GM19452 (cell line): ENCODE data around the gene EXT2.

Experiments
- ATAC-seq: cut with Tn5 transposase; IDR thresholded peaks from one replicate; pipeline ENCODE4 v1.9.1; 2021; ENCODE audit not compliant: unreplicated experiment

Gene EXT2

GRCh38 chr11:44095506-44096359 is at the start of gene EXT2:
Gene EXT2 (plus strand): TSS chr11:44095678. CDS start chr11:44107713, 12,035 bp downstream.
- ATAC-seq = peak; percentile 96

DNA sequence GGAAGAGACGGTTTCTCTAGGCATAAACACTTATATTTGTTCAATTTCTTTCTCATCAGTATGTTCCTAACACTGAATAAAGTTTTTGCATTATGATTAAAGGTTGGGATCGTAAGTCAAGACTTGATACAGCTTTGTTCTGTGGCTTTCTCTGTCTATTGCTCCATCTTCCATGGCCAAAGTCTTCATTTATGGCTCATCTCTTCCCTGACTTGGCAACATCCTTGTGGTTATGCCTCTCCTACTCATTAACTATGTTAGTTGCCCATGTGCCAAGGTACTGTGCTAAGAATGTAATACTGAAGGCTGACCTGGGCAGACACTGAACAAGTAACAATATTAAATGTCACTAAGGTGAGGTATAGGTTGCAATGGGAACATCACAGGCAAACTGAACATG is 49.3 kb upstream of the EXT2 start:
- no peak for ATAC-seq

DNA sequence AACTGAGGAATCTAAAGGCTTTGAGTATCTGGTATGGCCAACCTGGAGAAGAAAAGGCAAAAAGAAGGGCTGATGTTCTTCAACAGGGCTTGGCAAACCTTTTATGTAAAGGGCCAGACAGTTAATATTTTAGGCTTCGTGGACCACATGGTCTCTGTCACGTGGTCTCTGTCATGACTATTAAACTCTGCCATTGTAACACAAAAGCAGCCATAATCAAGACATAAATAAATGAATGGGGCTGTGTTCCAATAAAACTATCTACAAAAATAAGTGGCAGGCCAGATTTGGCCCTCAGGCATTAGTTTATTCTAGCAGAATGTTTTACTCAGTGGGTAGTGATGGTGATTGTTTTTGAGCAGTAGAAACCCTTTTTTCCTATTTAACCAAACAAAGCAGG is 48.2 kb upstream of the EXT2 start:
- ATAC-seq = no peak

GRCh38 chr11:44047931-44048431 is 47.5 kb upstream of the EXT2 start, which contains the start of gene ACCSL:
Gene ACCSL (plus strand): TSS chr11:44047981. CDS start chr11:44048037, 56 bp downstream.
- ATAC-seq = no peak

DNA sequence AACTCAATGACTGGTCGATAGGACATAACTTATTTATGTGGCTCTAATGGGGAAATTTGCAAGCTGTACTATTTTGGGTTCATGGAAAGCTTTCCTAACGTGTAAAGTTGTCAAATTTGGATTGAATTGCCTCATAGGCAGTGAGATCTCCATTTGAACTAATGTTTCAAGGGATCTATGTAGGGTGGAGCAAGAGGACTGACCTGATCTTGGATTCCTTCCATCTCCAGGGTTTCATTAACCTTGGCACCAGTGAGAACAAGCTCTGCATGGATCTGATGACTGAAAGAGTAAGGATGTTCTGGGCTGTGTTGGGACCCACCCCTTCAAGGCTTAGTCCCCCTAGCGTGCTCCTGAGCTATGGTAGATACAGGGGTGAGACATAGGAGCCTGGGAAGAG is 45.6 kb upstream of the EXT2 start:
- no peak for ATAC-seq

- ATAC-seq = no peak
Observed at GRCh38 chr11:44051171-44051570, 44.3 kb upstream of the EXT2 start.

GRCh38 chr11:44057340-44057739 is 38.1 kb upstream of the EXT2 start:
- ATAC-seq = no peak

- ATAC-seq = no peak
Observed at GRCh38 chr11:44058275-44058674, 37.2 kb upstream of the EXT2 start.

DNA sequence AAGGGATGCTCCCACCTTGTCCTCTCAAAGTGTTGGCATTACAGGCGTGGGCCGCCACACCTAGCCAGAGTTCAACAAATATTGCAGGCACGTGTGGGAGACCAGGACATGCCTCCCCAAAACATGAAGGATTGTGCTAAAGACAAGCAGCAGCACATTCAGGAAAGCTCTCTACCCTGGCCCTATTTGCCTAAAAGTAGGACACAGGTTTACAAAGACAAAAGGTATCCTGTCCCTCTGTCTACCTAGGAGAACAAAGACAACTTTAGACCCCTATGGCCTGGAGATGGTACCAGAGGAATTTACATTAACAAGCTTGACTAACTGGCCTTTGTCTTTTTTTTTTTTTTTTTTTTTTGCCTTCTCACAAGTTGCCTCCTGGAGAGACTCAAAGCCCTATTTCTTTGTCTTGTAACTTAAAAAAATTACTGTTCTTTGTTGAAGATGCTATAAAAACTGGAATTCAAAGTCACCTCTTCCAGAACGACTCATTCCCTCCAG is 30.3 kb upstream of the EXT2 start:
- no peak for ATAC-seq

DNA sequence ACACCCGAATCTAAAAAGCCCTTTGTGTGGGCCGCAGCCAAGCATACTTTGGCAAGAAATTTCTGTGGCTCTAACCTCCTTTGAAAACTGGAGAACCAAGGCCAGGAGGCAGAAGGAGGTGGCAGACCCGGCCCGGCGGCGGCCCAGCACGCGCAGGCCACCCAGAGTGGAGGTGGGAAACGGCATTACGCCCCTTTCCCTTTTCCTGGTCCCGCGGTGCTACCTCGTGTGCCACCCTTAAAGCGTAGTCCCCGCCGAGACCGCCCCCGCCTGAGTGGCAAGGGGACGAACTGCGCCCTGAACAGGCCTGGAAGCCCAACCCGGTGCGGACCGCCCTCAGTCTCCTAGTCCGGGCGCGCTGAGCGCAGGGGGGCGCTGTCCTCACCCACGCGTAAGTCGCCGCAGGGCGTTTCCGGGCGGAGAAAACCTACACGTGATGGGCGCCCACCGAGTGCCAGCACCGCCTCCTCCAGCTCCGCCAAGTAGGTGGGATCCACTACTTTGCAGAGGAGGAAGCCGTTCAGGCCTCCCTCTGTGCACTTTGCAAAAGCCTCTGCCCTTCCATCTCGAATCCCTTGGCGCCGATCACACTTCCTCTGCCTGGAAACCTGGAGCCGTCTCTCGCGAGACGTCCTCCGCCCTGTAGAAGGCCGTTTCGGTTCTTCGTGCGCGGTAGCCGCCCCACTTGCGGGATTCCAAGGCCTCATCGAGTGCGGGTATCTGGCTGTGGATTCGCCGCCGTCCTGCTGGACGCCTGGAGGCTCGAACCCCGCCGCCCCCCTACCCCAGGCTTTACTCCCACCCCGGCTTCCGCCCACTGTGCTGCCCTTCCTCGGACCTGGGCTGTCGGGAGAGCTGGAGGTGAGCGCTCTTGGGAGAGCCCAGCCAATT is 29.4 kb upstream of the EXT2 start, which contains the start of gene ACCS:
Gene ACCS (plus strand): TSS at position 430 of the 891 bp plus-strand sequence. CDS start 1,358 bp downstream, outside the sequence.
- peak; percentile 98 for ATAC-seq

- ATAC-seq = no peak
Observed at GRCh38 chr11:44066732-44067141, 28.7 kb upstream of the EXT2 start.

- ATAC-seq = no peak
Observed at GRCh38 chr11:44067266-44067665, 28.2 kb upstream of the EXT2 start.

GRCh38 chr11:44068180-44068579 is 27.3 kb upstream of the EXT2 start:
- ATAC-seq = no peak

GRCh38 chr11:44071157-44071556 is 24.3 kb upstream of the EXT2 start:
- no peak for ATAC-seq

GRCh38 chr11:44072757-44073658 is 22.5 kb upstream of the EXT2 start:
- no peak for ATAC-seq

- no peak for ATAC-seq
Observed at GRCh38 chr11:44078794-44079193, 16.7 kb upstream of the EXT2 start.

DNA sequence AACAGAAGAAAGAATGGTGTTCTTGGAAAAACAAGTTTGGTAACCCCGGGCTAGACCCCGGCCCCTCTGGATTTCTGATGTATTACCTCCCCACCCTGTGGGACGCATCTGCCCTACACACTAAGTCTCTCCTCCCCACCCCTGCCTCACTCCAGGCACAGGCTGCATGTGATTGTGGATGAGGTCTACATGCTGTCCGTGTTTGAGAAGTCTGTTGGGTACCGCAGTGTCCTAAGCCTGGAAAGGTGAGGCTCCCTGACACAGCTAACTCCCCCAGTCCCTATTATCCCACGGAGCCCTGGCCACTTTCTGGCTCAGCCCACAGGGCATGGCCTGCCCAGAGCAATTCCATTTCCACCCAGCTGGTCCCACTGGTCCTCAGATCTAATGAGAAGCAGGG is 16.1 kb upstream of the EXT2 start:
- no peak for ATAC-seq

DNA sequence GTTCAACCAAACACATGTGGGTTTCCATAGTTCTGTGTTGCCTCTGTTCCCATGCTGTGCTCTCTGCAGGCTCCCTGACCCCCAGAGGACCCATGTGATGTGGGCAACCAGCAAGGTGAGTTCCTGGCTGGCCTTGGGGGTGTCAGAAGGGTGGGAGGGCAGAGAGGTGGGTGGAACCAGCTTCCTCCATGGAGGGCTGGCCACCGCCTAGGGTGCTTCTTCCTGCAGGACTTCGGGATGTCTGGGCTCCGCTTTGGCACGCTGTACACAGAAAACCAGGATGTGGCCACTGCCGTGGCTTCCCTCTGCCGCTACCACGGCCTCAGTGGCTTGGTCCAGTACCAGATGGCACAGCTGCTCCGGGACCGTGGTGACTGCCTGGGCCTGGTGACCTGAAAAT is 14.5 kb upstream of the EXT2 start:
- ATAC-seq = no peak

- no peak for ATAC-seq
Observed at GRCh38 chr11:44082645-44083044, 12.8 kb upstream of the EXT2 start.

GRCh38 chr11:44083433-44083832 is 12.0 kb upstream of the EXT2 start:
- ATAC-seq = no peak
